C4-2B (cell line): Measurements from ENCODE around the gene SYT15B.
"Not testable (repeated sequence)": the region's sequence is repeated elsewhere in the genome, so short reads cannot be mapped to it uniquely, and the experiment has no call there.

Source experiments
- ZFX ChIP-seq: fragments of 450-650 bp; IDR thresholded peaks from 2 replicates; pipeline ENCODE4 v1.6.1; 2017
- TF ChIP-seq, protein P1 (sequence below): fragments of 450-650 bp; conservative IDR thresholded peaks from 2 replicates; pipeline ENCODE4 v1.5.1; 2017; ENCODE audit warnings: mild to moderate bottlenecking

DNA sequence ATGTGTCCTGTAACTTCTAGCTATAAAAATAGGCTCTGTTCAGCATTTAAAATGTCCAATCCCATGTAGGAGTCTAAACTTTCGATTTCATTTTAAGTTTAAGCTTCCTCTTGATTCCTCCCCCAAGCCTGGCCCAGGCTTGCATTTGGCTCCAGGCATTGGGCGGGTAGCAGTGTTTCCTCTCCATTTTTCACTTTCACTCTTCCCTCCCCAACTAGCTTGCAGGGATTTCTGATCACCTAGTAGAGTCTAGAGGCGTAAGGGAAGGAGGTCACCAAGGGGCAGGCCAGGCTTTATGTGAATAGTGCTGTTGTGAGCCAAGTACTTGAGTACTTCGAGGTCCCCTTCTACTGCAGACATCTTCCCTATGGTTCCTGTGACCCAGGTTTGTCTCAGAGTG, 18.5 kb downstream of the SYT15B start:
- TF ChIP-seq, protein P1, sequence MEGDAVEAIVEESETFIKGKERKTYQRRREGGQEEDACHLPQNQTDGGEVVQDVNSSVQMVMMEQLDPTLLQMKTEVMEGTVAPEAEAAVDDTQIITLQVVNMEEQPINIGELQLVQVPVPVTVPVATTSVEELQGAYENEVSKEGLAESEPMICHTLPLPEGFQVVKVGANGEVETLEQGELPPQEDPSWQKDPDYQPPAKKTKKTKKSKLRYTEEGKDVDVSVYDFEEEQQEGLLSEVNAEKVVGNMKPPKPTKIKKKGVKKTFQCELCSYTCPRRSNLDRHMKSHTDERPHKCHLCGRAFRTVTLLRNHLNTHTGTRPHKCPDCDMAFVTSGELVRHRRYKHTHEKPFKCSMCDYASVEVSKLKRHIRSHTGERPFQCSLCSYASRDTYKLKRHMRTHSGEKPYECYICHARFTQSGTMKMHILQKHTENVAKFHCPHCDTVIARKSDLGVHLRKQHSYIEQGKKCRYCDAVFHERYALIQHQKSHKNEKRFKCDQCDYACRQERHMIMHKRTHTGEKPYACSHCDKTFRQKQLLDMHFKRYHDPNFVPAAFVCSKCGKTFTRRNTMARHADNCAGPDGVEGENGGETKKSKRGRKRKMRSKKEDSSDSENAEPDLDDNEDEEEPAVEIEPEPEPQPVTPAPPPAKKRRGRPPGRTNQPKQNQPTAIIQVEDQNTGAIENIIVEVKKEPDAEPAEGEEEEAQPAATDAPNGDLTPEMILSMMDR: not testable (repeated sequence)
- TF ChIP-seq ZFX: not testable (repeated sequence)
